Measurements from ENCODE around the gene FZD1.

FZD1 gene

GRCh38 chr7:91264046-91264923, at the start of gene FZD1:
TSS of gene FZD1 (plus strand) at chr7:91264433. CDS start at chr7:91264881, 448 bp downstream.
- peak; percentile 62 for DNase-seq

GRCh38 chr7:91226411-91226810, 37.8 kb upstream of the FZD1 start:
- DNase-seq = no peak

GRCh38 chr7:91228327-91228726, 35.9 kb upstream of the FZD1 start:
- no peak for DNase-seq

DNA sequence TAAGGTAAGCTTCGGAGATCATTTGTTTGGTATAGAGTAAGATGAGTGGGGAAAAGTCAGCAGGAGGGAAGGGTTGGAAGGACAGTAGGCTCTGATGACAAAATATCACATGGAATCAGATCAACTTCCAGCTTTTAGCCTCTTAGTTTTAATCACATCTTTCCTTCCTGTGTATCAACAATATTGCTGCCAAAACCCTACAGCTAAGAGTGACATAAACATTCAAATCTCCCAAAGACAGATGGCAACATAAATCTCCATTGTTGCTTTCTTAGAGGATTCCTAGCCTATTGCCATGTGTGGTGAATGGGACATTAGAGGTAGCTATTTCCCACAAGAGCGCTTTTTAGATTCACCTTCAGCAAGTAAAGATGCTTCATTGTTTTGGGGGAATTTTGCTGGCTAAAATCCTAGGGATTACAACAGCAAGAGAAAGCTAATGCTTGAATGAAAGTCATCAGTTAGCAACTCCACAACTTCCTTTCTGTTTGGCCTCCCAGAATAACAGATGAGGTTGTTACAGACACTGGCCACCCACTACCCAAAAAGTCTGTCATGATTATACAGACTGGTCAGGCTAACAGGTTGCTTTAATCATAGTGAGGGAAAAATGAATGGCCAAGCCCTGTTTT, 35.2 kb upstream of the FZD1 start:
- no peak for DNase-seq

DNA sequence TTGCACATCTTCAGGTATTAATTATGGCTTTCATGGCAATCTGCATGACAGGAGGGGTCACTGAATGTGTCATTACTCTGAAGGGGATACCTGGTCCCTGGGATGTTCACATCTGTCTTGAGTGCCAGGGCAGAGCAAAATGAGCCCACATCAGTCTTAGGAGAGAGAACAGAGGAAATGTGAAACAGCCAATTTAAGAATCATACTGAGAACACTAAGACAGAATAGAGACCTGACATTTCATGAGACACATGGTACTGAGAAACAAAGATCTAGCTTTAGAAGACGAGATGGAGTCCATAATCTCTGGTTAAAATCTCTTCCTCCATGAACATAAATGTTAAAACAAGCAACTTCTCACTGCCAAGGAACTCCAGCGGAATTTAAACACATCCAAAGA, 34.1 kb upstream of the FZD1 start:
- DNase-seq = no peak

- no peak for DNase-seq
Observed at GRCh38 chr7:91230503-91230902, 33.7 kb upstream of the FZD1 start.

- no peak for DNase-seq
Observed at GRCh38 chr7:91233212-91233611, 31.0 kb upstream of the FZD1 start.

GRCh38 chr7:91235211-91235832, 28.9 kb upstream of the FZD1 start:
- no peak for DNase-seq

- DNase-seq = no peak
Observed at GRCh38 chr7:91239171-91239604, 25.0 kb upstream of the FZD1 start.

GRCh38 chr7:91239772-91240171, 24.5 kb upstream of the FZD1 start:
- DNase-seq = no peak

GRCh38 chr7:91240376-91240941, 23.8 kb upstream of the FZD1 start:
- DNase-seq = no peak

GRCh38 chr7:91242097-91242844, 22.0 kb upstream of the FZD1 start:
- DNase-seq = no peak

GRCh38 chr7:91243591-91244301, 20.5 kb upstream of the FZD1 start:
- DNase-seq = no peak

- DNase-seq = no peak
Observed at GRCh38 chr7:91247500-91247899, 16.7 kb upstream of the FZD1 start.

- no peak for DNase-seq
Observed at GRCh38 chr7:91248996-91249395, 15.2 kb upstream of the FZD1 start.

DNA sequence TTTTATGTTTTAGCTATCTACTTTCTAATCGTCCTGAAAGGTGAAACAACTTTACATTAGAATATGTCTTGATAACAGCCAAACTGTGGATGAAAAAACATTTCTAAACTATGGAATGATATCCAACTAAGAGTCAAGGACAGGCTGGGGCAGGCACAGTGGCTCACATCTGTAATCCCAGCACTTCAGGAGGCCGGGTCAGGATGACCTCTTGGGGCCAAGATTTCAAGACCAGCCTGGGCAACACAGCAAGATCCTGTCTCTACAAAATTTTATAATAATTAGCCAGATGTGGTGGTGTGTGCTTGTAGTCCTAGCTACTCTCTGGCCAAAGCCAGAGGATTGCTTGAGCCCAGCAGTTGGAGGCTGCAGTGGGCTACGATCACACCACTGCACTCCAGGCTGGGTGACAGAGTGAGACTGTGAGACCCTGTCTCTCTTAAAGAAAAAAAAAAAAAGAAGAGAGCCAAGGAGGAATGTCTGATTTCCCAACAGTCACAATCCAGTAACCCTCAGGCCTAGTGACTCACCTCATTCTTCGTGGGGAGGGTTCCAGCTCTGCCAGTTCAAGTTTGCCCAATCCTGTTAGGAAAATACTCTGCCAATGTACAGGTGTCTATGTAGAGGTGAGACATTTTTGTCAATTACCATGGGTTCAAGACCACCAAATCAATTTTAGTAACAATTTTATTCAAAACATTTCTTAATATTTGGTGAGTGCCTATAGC, 14.6 kb upstream of the FZD1 start:
- DNase-seq = no peak

GRCh38 chr7:91250706-91251105, 13.5 kb upstream of the FZD1 start:
- DNase-seq = no peak

- no peak for DNase-seq
Observed at GRCh38 chr7:91251877-91252276, 12.4 kb upstream of the FZD1 start.

- DNase-seq = no peak
Observed at GRCh38 chr7:91263384-91264045, 718 bp upstream of the FZD1 start.

DNA sequence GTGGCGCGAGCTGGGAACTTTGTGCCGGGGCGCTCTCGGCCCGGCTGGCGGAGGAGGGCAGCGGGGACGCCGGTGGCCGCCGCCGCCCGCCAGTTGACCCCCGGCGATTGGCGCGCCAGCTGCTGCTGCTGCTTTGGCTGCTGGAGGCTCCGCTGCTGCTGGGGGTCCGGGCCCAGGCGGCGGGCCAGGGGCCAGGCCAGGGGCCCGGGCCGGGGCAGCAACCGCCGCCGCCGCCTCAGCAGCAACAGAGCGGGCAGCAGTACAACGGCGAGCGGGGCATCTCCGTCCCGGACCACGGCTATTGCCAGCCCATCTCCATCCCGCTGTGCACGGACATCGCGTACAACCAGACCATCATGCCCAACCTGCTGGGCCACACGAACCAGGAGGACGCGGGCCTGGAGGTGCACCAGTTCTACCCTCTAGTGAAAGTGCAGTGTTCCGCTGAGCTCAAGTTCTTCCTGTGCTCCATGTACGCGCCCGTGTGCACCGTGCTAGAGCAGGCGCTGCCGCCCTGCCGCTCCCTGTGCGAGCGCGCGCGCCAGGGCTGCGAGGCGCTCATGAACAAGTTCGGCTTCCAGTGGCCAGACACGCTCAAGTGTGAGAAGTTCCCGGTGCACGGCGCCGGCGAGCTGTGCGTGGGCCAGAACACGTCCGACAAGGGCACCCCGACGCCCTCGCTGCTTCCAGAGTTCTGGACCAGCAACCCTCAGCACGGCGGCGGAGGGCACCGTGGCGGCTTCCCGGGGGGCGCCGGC, 870 bp downstream of the FZD1 start:
- DNase-seq = peak; percentile 29
